ENCODE data around the gene CST11. TPM values are rescaled to one million over a fixed set of nuclear protein-coding genes. Genes with fewer than 3 reads are reported as not detected.
"Not testable (repeated sequence)": the region's sequence is repeated elsewhere in the genome, so short reads cannot be mapped to it uniquely, and the experiment has no call there.

The CST11 gene, protein sequence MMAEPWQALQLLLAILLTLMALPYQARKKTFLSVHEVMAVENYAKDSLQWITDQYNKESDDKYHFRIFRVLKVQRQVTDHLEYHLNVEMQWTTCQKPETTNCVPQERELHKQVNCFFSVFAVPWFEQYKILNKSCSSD
- not detected in 2 replicates for total RNA-seq (2014; rRNA removed; shearing (Covaris generic); ENCODE audit: low replicate concordance)

DNA sequence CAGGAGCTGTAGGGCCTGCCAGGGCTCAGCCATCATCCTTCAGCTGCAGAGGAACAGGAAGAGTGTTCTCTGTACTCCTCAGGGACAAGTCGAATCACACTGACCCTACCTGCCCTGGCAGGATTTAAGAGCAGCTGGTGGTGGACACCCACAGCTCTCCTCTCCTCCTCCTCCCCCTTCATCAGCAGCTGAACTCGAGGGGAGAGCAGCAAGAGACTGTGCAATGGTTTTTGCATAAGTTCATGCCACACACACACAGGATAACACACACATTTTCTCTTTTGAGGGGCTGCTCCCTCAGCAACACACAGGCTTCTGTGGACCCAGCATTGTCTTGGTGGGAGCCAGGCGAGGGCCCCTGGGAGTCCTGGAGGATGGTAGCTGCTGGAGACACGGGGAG lies at the start of gene CST11:
Gene CST11 (minus strand): TSS at position 101 of the 400 bp plus-strand sequence. CDS start 65 bp downstream, at position 36.
- Histone ChIP-seq H3K27me3 (no peaks in the 10 kb centered on the region), H3K4me3 (no peak within 1 kb of the TSS), H3K9me3 (no peaks in the 10 kb centered on the region), H3K36me3 (no peaks in the 10 kb centered on the region)
- no peak for DNase-seq

DNA sequence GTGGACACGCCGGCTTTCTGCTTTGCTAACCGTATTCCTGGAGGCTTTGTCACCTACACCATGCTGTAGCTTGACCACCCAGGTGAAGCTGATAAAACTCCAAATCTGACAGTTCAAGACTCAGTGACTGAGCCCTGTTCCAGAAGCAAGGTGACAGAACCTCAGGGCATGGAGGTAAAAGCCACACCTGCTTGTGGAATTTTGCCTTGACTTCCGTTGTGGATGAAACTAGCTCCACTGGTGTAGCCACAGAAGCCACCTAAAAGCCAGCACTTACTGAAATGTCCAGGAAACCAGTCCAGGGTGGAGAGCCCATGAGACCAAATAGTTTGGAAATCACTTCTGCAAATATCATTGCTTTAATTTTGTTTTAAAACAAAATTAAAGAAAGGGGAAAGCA lies 49.2 kb upstream of the CST11 start:
- no peaks in the 10 kb centered on the region for H3K27me3 ChIP-seq
- DNase-seq, result no peak
- H3K9me3 ChIP-seq, result no peaks in the 10 kb centered on the region
- H3K4me3 ChIP-seq, result no peak overlapping the region
- H3K36me3 ChIP-seq, result no peaks in the 10 kb centered on the region

GRCh38 chr20:23497536-23497935 lies 44.9 kb upstream of the CST11 start:
- Histone ChIP-seq H3K4me3 (no peak overlapping the region), H3K9me3 (no peaks in the 10 kb centered on the region)

GRCh38 chr20:23493172-23493772 lies 40.6 kb upstream of the CST11 start:
- Histone ChIP-seq H3K4me3 (no peak overlapping the region), H3K36me3 (no peaks in the 10 kb centered on the region), H3K9me3 (no peaks in the 10 kb centered on the region), H3K27me3 (no peaks in the 10 kb centered on the region)
- DNase-seq, result no peak

More at GRCh38 chr20:23497536-23497935, 44.9 kb upstream of the CST11 start:
- no peak for DNase-seq
- H3K27me3 ChIP-seq, result no peaks in the 10 kb centered on the region
- H3K36me3 ChIP-seq, result no peaks in the 10 kb centered on the region

GRCh38 chr20:23492292-23492691 lies 39.6 kb upstream of the CST11 start:
- Histone ChIP-seq H3K4me3 (no peak overlapping the region), H3K27me3 (no peaks in the 10 kb centered on the region), H3K36me3 (no peaks in the 10 kb centered on the region), H3K9me3 (no peaks in the 10 kb centered on the region)
- DNase-seq, result no peak

DNA sequence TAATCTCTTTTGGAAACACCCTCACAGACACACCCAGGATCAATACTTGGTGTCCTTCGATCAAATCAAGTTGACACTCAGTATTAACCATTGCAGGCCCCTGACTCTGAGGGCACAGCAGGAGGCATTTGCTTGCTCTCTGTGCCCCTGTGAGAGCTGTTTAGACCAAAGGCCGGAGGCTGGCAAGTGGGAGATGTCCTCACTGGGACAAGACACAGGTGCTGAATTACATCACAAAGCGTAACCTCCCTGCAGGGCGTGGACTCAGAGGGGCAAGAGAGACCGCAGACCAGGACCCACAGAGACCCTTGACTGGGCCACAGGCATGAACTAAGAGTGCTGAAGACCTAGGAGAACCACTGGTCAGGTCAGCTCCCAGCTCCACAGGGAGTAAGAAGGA lies 38.1 kb upstream of the CST11 start, which contains the start of gene CST8:
Gene CST8 (plus strand): TSS at position 301 of the 400 bp plus-strand sequence. CDS start 551 bp downstream, outside the sequence.
- Histone ChIP-seq H3K36me3 (no peaks in the 10 kb centered on the region), H3K9me3 (no peaks in the 10 kb centered on the region), H3K27me3 (no peaks in the 10 kb centered on the region), H3K4me3 (no peak within 1 kb of the TSS)
- no peak for DNase-seq

DNA sequence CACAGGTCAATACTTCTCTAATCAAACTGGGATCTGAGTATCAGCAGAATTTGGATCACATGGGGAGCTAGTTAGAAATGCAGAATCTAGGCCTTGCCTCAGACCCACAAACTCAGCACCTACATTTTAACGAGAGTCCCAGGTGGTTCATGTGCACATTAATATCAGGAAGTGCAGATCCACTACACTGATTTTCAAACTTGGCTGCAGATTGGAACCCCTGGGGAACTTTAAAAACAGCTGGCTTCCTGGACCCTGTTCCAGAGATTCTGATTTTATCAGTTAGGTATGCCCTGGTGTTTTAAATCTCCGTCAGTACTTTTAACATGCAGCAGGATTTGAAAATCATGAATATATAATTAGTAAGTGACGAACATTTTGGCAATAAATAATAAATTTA lies 36.3 kb upstream of the CST11 start:
- Histone ChIP-seq H3K27me3 (no peaks in the 10 kb centered on the region), H3K36me3 (no peaks in the 10 kb centered on the region), H3K4me3 (no peak overlapping the region), H3K9me3 (no peaks in the 10 kb centered on the region)
- DNase-seq, result no peak

GRCh38 chr20:23488470-23488869 lies 35.8 kb upstream of the CST11 start:
- H3K27me3 ChIP-seq, result no peaks in the 10 kb centered on the region

DNA sequence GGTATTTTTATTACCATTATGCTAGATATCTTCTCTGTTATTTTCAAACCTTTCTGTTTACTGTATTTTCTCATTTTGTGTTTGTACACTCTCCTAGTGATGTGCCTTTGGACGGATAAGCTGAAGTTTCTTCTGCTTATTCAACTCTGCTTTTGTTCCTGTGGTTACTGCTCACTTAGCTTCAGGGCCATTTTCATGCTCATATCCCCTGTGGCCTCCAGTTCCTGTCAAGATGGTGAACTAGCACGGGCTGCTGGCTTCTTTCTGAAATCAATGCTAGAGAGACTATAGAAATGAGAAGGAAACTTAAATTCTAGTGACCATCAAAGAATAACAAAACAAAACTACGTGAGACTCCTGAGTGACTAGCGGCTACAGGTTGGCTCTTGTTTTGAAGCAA lies 31.4 kb upstream of the CST11 start:
- DNase-seq, result no peak
- H3K36me3 ChIP-seq, result no peaks in the 10 kb centered on the region
- H3K9me3 ChIP-seq, result no peaks in the 10 kb centered on the region
- H3K27me3 ChIP-seq, result no peaks in the 10 kb centered on the region
- H3K4me3 ChIP-seq, result no peak overlapping the region

More at GRCh38 chr20:23488470-23488869, 35.8 kb upstream of the CST11 start:
- Histone ChIP-seq H3K36me3 (no peaks in the 10 kb centered on the region), H3K4me3 (no peak overlapping the region), H3K9me3 (no peaks in the 10 kb centered on the region)
- no peak for DNase-seq

DNA sequence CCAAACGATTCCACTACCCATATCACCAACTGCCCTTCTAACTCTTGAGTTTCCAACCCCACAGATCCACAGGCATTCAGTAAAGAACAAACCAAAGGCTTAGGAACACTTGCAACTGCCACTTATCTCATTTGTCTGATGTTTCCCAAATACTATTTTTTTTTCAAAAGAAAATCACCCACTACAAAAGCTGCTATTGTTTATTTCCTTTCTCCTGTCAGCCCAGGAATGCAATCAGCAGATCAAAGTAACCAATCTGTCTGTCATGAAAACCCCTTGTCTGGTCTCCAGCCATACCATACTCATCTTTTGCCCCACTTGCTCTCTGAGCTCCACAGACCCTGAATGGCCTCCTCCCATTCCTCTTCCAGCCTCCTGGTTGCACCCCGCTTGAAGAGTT lies 29.5 kb upstream of the CST11 start:
- no peaks in the 10 kb centered on the region for H3K36me3 ChIP-seq
- H3K4me3 ChIP-seq, result no peak overlapping the region
- no peak for DNase-seq
- no peaks in the 10 kb centered on the region for H3K9me3 ChIP-seq
- no peaks in the 10 kb centered on the region for H3K27me3 ChIP-seq

GRCh38 chr20:23479043-23479442 lies 26.4 kb upstream of the CST11 start:
- no peak overlapping the region for H3K4me3 ChIP-seq
- H3K9me3 ChIP-seq, result no peaks in the 10 kb centered on the region
- no peaks in the 10 kb centered on the region for H3K36me3 ChIP-seq
- no peak for DNase-seq
- H3K27me3 ChIP-seq, result no peaks in the 10 kb centered on the region

GRCh38 chr20:23477223-23477622 lies 24.5 kb upstream of the CST11 start:
- Histone ChIP-seq H3K27me3 (no peaks in the 10 kb centered on the region), H3K4me3 (no peak overlapping the region), H3K9me3 (no peaks in the 10 kb centered on the region), H3K36me3 (no peaks in the 10 kb centered on the region)
- DNase-seq, result no peak

DNA sequence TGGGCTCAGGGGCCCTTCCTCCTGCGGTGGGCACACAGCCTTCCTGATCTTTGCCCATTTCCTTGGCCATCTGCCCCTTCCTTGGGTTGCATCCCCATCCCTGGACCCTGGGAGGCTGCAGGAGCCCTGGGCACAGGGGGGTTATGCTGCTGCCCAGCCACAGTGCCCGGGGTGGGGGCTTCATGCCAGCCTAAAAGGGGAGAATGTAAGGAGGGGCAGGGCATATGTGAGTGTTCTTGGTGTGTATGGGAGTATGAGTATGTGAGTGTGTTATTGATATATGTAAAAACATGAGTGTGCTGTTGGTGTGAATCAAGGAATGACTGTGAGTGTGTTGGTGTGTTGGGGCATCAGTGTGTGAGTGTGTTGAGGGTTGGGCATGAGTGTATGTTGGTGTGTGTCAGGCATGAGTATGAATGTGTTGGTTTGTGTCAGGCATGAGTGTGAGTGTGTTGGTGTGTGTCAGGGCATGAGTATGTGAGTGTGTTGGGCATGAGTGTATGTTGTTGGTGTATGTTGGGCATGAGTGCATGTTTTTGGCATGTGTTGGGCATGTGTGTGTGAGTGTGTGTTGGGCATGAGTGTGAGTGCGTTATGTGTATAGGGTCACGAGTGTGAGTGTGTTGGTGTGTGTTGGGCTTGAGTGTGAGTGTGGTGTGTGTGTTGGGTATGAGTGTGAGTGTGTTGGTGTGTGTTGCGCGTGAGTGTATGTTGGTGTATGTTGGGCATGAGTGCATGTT lies 23.5 kb upstream of the CST11 start:
- DNase-seq, result no peak
- Histone ChIP-seq H3K9me3 (no peaks in the 10 kb centered on the region), H3K27me3 (no peaks in the 10 kb centered on the region), H3K36me3 (no peaks in the 10 kb centered on the region), H3K4me3 (no peak overlapping the region)

- Histone ChIP-seq H3K9me3 (no peaks in the 10 kb centered on the region), H3K36me3 (no peaks in the 10 kb centered on the region), H3K27me3 (no peaks in the 10 kb centered on the region), H3K4me3 (no peak overlapping the region)
- DNase-seq, result no peak
Measured at GRCh38 chr20:23475395-23475794, 22.7 kb upstream of the CST11 start.

GRCh38 chr20:23473293-23473692 lies 20.6 kb upstream of the CST11 start:
- not testable (repeated sequence) for H3K36me3 ChIP-seq, H3K9me3 ChIP-seq, H3K4me3 ChIP-seq, DNase-seq, H3K27me3 ChIP-seq

DNA sequence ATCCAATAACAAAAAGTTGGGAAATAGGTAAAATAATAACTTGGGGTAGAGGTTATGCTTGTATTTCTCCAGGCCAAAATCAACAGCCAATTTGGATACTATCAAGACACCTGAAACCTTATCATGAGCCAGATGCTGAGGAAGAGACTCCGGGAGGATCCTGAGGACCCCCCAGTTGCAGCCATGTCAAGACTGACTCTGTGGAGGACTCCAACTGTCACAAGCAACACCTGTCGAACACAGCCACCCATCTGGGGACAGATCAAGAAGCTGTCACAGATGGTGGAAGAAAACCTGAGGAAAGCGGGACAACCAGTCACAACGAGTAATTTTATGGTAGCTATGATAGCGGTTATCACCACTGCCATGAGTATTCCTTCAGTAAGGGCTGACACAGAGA lies 19.6 kb upstream of the CST11 start:
- H3K27me3 ChIP-seq, H3K4me3 ChIP-seq, H3K36me3 ChIP-seq, H3K9me3 ChIP-seq, DNase-seq: not testable (repeated sequence)

GRCh38 chr20:23466961-23467360 lies 14.3 kb upstream of the CST11 start:
- not testable (repeated sequence) for DNase-seq, H3K4me3 ChIP-seq, H3K27me3 ChIP-seq, H3K36me3 ChIP-seq, H3K9me3 ChIP-seq

DNA sequence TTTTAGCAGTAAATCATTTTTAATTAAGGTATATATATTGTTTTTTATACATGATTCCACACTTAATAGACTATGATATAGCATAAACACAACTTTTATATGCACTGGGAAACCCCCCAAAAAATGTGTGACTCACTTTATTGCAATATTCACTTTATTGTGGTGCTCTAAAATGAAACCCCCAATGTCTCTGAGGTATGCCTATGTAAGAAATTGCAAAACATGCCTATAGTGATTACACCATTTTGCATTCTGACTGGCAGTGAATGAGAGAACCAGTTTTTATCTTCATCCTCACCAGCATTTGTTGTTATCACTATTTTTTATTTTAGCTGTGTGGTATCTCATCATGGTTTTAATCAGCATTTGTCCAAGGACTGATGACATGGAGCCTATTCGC lies 8.5 kb upstream of the CST11 start:
- DNase-seq, result no peak
- H3K9me3 ChIP-seq, result no peaks in the 10 kb centered on the region
- no peak overlapping the region for H3K4me3 ChIP-seq
- H3K36me3 ChIP-seq, result no peaks in the 10 kb centered on the region
- no peaks in the 10 kb centered on the region for H3K27me3 ChIP-seq
